HFF-Myc (cell line): Measurements from ENCODE around the gene EPM2A.
"Not testable (repeated sequence)": the region's sequence is repeated elsewhere in the genome, so short reads cannot be mapped to it uniquely, and the experiment has no call there.

Source experiments
- DNase-seq: peaks from one replicate; pipeline ENCODE4 v3.0.0-alpha.2; 2011; ENCODE audit warnings: low read depth; ENCODE audit errors: extremely low read depth
- H3K4me3 ChIP-seq: replicated peaks from 2 replicates; pipeline ENCODE4 v1.5.1; 2011; ENCODE audit warnings: low read depth, mild to moderate bottlenecking, control low read depth, low read length
- TF ChIP-seq, protein P1 (sequence below): IDR thresholded peaks from 2 replicates; pipeline ENCODE4 v1.5.1; 2012; ENCODE audit warnings: mild to moderate bottlenecking, low read depth, low read length, control low read depth; ENCODE audit errors: missing control alignments

Gene EPM2A

GRCh38 chr6:145705561-145705960 is 29.8 kb downstream of the EPM2A start:
- DNase-seq, result no peak
- no peak overlapping the region for H3K4me3 ChIP-seq
- TF ChIP-seq, protein P1, sequence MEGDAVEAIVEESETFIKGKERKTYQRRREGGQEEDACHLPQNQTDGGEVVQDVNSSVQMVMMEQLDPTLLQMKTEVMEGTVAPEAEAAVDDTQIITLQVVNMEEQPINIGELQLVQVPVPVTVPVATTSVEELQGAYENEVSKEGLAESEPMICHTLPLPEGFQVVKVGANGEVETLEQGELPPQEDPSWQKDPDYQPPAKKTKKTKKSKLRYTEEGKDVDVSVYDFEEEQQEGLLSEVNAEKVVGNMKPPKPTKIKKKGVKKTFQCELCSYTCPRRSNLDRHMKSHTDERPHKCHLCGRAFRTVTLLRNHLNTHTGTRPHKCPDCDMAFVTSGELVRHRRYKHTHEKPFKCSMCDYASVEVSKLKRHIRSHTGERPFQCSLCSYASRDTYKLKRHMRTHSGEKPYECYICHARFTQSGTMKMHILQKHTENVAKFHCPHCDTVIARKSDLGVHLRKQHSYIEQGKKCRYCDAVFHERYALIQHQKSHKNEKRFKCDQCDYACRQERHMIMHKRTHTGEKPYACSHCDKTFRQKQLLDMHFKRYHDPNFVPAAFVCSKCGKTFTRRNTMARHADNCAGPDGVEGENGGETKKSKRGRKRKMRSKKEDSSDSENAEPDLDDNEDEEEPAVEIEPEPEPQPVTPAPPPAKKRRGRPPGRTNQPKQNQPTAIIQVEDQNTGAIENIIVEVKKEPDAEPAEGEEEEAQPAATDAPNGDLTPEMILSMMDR, result no peak

GRCh38 chr6:145704143-145704781 is 31.1 kb downstream of the EPM2A start:
- no peak overlapping the region for H3K4me3 ChIP-seq
- DNase-seq, result no peak
- TF ChIP-seq, protein P1, result peak; percentile 16

- TF ChIP-seq, protein P1, result no peak
- no peak overlapping the region for H3K4me3 ChIP-seq
- no peak for DNase-seq
These were observed 35.9 kb downstream of the EPM2A start for GRCh38 chr6:145699462-145699861.

DNA sequence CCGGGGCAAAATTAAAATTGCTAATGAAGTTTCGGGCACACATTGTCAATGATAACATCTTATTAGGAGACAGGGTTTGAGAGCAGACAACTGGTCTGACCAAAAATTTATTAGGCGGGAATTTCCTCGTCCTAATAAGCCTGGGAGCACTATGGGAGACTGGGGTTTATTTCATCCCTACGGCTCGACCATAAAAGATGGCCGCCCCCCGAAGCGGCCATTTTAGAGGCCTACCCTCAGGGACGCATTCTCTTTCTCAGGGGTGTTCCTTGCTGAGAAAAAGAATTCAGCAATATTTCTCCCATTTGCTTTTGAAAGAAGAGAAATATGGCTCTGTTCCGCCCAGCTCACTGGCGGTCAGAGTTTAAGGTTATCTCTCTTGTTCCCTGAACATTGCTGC is 37.9 kb downstream of the EPM2A start:
- not testable (repeated sequence) for DNase-seq, H3K4me3 ChIP-seq

- H3K4me3 ChIP-seq, result no peak overlapping the region
- no peak for DNase-seq
- TF ChIP-seq, protein P1, result no peak
These were observed 41.1 kb downstream of the EPM2A start for GRCh38 chr6:145694083-145694737.

DNA sequence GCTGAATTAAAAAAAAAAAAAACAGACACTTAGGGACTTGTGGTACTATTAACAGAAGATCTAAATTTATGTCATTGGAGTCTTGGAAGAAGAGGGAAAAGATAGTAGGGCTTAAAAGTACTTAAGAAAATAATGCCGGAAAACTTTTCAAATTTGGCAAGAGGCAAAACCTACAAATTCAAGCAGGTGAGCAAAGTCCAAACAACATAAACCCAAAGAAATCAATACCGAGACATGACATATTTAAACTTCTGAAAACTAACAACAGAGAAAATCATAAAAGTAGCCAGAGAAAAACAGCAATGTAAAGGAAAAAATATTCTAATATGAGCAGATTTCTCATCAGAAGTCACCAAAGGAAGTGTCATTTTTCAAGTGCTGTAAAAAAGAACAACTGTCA is 44.4 kb downstream of the EPM2A start:
- TF ChIP-seq, protein P1, result no peak
- DNase-seq, result no peak
- H3K4me3 ChIP-seq, result no peak overlapping the region

GRCh38 chr6:145689529-145689928 is 45.8 kb downstream of the EPM2A start:
- DNase-seq, result no peak
- TF ChIP-seq, protein P1, result no peak
- H3K4me3 ChIP-seq, result no peak overlapping the region
